HG02970 (cell line): ENCODE results near the gene SLC16A4.

Experiments
- ATAC-seq: cut with Tn5 transposase; IDR thresholded peaks from one replicate; pipeline ENCODE4 v1.9.1; 2021; ENCODE audit warnings: mild to moderate bottlenecking, moderate library complexity, moderate number of reproducible peaks; ENCODE audit not compliant: unreplicated experiment, low FRiP score

Gene SLC16A4

DNA sequence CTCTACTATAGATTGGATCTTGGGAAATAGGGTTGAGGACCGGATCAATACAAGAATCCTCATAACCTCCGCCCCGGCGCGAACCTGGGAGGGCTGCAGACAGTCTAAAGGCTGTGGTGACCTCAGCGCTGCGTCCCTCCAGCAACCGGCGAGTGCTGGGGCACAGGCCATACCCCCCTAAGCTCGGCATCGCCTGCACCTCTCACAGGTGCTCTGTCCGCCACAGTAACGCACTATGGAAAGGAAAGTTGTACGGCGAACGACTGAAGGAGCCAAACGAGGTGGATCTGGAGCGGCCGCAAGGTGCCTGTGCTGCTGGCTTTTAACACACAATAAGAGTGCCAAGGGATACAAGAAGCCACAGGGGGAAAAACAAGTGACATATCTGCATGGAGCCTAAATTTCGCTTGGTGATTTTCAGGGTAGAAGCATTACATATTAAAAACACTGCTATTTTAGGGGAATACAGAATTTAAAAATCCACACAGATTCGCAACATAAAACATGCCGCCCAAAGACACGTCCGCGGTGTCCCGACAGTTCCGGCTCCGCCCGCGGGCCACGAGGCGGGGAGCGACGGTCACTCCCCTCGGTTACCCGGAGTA lies 53.0 kb downstream of the SLC16A4 start:
- ATAC-seq = no peak

DNA sequence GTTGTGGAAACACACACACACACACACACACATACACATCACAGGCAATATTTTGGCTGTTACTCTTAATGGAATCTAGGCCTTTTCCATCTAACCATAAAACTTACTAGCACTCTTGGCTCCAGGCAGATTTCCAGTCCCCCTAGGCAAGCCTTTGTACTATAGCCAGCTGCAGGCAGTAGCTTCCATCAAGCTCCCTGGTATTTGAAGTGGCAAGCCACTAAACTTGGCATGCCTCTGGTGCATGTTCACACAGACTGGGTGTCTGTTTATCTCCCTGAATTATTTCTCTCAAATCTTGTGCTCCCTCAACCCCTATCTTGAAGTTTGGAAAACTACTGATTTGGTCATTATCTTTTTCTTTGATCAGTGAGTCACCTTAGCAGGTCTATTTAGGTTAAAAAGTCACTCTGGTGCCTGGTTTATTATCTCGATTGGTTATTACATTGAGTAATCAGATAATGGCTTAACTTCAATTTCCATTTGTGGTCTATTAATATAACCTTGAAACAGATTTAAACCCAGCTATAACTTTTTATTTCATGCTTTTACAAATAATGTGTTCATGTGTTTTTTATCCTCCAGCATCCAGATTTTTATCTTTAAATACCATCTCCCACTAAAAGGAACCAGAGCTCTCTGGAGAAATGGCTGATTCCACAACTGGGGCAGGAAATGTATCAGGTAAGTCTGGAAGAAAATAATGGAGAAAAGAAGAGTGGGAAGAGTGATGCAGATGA lies 54.4 kb downstream of the SLC16A4 start:
- ATAC-seq = no peak

DNA sequence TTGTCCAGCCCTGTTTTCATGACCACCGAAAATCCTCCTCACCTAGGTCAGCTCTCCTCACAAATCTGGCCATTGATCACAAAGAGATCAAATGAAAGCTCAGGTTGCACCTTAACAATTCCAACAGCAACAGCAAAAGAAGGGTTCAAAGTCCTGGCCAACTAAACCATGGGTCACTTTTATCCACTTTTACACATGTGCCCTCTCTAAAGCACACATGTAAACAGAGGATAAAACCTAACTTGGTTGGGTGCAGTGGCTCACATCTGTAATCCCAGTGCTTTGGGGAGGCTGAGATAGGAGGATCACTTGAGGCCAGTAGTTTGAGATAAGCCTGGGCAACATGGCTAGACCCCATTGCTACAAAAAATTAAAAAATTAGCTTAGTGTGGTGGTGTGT lies 55.6 kb downstream of the SLC16A4 start:
- no peak for ATAC-seq

DNA sequence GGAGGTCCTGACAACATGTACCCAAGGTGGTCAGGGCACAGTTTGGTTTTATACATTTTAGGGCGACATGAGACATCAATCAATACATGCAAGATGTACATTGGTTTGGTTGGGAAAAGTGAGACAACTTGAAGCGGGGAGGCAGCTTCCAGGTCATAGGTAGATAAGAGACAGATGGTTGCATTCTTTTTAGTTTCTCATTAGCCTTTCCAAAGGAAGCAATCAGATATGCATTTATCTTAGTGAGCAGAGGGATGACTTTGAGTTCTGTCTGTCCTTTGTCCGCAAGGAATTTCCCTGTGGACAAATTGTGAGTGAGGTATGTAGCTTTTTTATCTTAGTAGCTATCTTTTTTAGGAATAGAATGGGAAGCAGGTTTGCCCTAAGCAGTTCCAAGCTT lies 62.1 kb downstream of the SLC16A4 start:
- no peak for ATAC-seq

DNA sequence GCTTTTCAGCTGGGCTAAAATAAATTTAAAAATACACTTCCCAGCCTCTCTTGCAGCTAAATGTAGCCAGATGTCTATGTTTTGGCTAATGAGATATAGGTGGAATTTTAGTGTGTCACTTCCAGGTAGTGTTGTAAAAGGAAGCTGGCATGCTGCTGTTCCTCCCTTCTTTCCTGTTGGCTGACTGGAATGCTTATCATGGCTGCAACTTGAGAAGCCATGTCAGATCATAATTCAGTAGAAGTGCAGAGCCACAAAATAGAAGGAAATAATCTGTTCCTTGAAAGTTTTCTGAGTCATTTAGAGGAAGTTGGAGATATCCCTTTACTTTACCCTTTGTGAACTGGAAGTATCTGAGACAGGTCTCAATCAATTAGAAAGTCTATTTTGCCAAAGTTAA lies 62.6 kb downstream of the SLC16A4 start:
- no peak for ATAC-seq

DNA sequence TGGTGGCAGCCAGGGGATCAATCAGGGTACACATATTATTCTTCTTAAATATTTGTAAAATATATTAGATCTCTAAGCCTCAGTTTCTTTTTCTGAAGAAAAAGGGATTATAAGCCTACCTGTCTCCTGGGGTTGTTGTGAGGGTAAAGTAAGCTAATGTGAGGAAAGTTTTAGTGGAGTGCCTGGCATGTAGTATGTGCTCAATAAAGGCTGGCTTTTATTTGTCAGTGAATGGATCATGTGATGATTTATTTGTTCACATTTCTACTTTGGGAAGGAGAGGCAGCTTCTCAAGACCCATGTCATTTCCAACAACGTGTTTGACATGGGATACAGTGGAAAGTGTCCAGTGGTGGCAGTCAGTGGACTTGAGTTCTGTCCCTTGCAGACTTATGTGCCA lies 64.0 kb downstream of the SLC16A4 start:
- no peak for ATAC-seq

DNA sequence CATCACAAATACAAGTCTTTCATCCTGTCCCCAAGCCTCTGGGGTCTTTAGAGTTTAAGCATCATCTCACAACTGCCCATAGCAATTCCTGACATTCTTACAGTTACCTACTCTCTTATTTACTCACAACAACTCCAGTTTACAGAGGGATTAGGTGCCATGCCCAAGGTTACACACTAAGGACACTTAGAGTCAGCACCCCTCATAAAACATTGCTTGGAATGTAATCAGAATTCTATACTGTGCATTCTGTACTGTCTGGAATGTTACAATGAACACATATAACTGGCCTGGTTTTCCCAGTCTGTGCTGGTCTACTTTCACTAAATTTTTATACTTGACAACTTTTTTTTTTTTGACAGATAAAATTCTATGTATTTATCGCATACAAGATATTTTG lies 66.2 kb downstream of the SLC16A4 start:
- no peak for ATAC-seq

DNA sequence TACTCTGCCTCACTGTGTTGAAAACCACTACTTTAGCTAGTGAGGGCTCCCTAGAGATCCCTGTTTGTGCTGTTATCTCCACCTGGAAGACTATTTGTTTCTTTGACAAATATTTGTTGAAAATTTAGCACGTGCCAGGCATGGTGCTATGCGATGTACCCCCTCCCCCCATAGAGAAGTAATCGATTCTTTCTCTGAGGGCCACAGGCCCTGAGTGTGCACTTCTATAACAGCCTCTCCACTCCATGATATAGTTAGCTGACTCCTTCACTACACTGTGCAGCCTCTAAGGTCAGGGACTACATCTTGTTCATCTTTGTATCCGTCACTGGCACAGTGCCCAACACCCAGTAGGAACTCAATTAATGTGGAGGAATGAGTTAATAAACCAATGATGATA lies 69.0 kb downstream of the SLC16A4 start:
- no peak for ATAC-seq

DNA sequence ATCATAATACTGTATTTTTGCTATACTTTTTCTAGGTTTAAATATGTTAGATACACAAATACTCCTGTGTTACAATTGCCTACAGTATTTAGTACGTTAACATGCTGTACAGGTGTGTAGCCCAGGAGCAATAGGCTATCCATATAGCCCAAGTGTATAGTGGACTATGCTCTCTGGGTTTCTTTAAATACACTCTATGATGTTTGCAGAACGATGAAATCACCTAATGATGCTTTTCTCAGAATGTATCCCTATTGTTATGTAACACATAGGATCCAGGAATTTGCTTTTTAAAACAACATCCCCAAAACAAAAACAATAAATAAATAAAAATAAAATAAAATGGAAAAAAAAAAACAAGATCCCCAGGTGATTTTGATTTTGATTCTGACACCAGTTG lies 69.8 kb downstream of the SLC16A4 start:
- no peak for ATAC-seq

DNA sequence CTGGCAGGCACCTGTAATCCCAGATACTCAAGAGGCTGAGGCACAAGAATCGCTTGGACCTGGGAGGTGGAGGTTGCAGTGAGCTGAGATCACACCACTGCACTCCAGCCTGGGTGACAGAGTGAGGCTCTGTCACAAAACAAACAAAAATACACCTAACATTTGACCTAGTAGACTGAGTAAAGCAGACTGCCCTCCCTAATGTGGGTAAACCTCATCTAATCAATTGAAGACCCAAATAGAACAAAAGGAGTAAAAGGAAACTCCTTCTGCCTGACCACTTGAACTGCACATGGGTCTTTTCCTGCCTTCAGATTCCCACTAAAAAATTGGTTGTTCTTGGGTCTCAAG lies 70.7 kb downstream of the SLC16A4 start:
- ATAC-seq = no peak

DNA sequence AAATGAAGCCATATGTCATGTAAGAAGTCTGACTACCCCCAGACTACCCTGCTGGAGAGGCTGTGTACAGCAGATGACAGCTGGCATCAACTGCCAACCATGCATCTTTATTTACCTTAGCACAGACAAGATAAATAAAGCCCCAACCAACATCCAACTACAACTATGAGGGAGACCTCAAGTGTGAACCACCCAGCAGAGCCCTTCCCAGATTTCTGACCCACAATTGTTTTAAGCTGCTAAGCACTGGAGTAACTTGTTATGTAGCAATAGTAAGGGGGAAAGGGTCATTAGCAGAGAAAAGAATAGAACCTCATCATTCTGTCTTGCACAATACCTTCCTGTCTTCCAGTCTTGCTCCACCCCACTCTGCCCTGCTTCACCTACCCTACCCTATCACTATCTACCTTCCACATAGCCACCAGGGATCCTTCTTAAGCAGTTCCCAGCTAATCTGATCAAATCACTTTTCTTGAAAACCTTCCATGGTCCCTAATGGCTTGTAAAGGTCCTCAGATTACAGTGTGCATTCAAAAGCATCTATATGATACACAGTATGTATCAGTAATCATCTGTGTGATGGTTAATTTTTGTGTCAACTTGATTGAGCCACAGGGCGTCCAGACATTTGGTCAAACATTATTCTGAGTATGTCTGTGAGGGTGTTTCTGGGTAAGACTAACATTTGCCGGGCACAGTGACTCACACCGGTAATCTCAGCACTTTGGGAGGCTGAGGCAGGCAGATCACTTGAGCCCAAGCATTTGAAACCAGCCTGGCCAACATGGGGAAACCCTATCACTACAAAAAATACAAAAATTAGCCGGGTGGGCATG lies 71.3 kb downstream of the SLC16A4 start:
- no peak for ATAC-seq

DNA sequence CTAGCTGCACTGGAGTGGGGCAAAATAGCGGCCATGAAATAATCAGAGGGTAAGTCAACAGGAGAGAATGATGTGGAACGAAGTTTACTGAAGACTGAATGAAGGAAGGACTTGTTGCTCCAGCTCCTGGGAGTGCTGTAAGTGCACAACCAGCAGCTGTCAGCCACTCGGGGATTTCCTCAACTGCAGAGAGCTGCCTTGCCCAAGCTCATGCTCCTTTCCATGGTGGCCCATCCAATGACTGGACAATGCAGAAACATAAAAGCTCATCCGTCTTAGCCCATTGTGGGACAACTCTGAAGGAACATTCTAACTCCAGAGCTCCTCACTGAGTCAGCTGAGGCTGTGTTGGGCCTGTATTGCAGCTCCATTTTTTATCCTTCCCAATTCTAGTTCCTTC lies 72.8 kb downstream of the SLC16A4 start:
- no peak for ATAC-seq

DNA sequence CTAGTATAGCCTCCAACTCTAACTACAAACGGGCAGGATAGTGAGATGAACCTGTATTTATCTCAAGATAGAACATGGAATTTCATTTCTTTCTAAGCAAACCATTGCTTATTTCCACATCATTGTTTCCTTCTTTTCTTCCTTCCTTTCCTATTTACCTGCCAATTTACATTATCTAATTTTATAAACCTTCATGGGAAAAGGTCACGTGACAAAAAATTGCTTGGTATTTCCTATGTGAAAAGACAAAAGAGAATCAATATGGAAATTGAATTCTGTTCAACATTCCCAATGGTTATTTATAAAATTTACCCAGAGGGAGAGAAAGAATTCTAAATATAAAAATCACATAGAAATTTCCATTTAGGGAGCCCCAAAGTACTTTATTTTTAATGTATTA lies 74.1 kb downstream of the SLC16A4 start:
- no peak for ATAC-seq
